ENCODE measurements around the gene SMOC1. TPM values are rescaled to one million over a fixed set of nuclear protein-coding genes. Genes with fewer than 3 reads are reported as not detected.

Gene SMOC1
- total RNA-seq, 1 experiment from 2014 or later: 0.14 TPM

DNA sequence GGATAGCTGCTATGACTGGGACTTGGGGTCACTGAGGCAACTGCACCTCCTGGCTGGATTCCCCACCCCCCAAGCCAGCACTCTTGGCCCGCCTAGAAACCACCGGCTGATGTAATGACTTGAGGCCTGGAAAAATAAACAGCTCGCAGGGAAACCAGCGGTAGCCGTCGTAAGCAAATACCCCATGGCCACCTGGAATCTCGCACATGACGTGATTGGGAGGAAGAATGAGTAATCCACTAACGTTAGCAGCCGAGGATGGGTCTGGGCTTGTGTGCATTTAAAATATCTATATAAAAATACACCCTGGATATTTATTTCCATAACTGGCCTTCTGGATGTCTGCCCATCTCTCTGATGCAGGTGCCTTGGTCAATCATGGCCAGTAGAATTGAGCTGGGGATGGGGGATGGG is 120.1 kb downstream of the SMOC1 start:
- POLR2A ChIA-PET: no interaction called here
- Histone ChIP-seq H3K36me3 (ENCODE audit: control insufficient read depth, insufficient read depth, low read length) (no peaks in the 10 kb centered on the region), H3K4me1 (0 out of 2 replicates have a peak, but pooled peaks cover 6% of the 10 kb centered on the region), H3K27me3 (replicated peaks; ENCODE audit: control insufficient read depth, insufficient read depth, low read length) (no peaks in the 10 kb centered on the region), H3K4me3 (ENCODE audit: low read depth, low read length) (no peak overlapping the region), H3K9me3 (no peaks in the 10 kb centered on the region)
- DNase-seq: no peak
- BruUV-seq (replicated peaks): no TSS peak
- TF ChIP-seq, protein P1, sequence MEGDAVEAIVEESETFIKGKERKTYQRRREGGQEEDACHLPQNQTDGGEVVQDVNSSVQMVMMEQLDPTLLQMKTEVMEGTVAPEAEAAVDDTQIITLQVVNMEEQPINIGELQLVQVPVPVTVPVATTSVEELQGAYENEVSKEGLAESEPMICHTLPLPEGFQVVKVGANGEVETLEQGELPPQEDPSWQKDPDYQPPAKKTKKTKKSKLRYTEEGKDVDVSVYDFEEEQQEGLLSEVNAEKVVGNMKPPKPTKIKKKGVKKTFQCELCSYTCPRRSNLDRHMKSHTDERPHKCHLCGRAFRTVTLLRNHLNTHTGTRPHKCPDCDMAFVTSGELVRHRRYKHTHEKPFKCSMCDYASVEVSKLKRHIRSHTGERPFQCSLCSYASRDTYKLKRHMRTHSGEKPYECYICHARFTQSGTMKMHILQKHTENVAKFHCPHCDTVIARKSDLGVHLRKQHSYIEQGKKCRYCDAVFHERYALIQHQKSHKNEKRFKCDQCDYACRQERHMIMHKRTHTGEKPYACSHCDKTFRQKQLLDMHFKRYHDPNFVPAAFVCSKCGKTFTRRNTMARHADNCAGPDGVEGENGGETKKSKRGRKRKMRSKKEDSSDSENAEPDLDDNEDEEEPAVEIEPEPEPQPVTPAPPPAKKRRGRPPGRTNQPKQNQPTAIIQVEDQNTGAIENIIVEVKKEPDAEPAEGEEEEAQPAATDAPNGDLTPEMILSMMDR (IDR thresholded peaks at IDR 0.05; ENCODE audit: insufficient read depth in 1 of 2, low read depth in 1 of 2, low read length in 1 of 2, severe bottlenecking in 1 of 2, unreplicated experiment in 1 of 2): no peak
- H3K27ac Mint-ChIP-seq (ENCODE audit: unreplicated experiment): no peak overlapping the region
- no peaks in the 10 kb centered on the region for H3K9me3 Mint-ChIP-seq (ENCODE audit: unreplicated experiment)
- no peak overlapping the region for H3K4me3 Mint-ChIP-seq (ENCODE audit: unreplicated experiment)
- intact Hi-C loops (cut with micrococcal nuclease; ENCODE audit: unreplicated experiment): no loop called here
- CTCF ChIA-PET: no interaction called here
- H3K36me3 Mint-ChIP-seq (ENCODE audit: insufficient read depth, unreplicated experiment): no peaks in the 10 kb centered on the region
- no peaks in the 10 kb centered on the region for H3K27me3 Mint-ChIP-seq (ENCODE audit: insufficient read depth, unreplicated experiment)
- peaks cover 8% of the 10 kb centered on the region for H3K4me1 Mint-ChIP-seq (ENCODE audit: low read depth, unreplicated experiment)

DNA sequence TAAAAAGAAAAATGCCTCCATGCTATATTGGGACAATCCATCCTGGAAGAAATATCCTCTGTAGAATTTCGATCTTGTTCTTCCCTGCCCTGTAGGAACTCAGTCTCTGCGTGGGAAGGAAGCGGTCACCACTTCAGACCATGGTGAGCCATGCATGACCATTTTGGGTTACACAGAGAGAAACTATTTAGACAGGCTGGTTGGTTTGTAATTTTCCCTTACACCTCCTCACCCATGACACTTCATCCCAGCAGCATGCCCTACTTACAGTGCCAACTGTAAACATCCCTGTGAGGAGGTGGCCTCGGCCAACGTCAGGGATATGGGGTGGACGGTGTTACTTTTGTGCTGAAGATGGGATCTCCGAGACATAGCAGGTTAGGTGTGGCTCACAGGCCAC is 121.4 kb downstream of the SMOC1 start:
- Mint-ChIP-seq H3K36me3 (ENCODE audit: insufficient read depth, unreplicated experiment) (no peaks in the 10 kb centered on the region), H3K27me3 (ENCODE audit: insufficient read depth, unreplicated experiment) (no peaks in the 10 kb centered on the region), H3K4me3 (ENCODE audit: unreplicated experiment) (no peak overlapping the region), H3K27ac (ENCODE audit: unreplicated experiment) (no peak overlapping the region), H3K4me1 (ENCODE audit: low read depth, unreplicated experiment) (peaks cover 20% of the 10 kb centered on the region), H3K9me3 (ENCODE audit: unreplicated experiment) (no peaks in the 10 kb centered on the region)
- Histone ChIP-seq H3K36me3 (ENCODE audit: control insufficient read depth, insufficient read depth, low read length) (no peaks in the 10 kb centered on the region), H3K4me3 (ENCODE audit: low read depth, low read length) (no peak overlapping the region), H3K4me1 (peaks cover 16% of the 10 kb centered on the region), H3K9me3 (no peaks in the 10 kb centered on the region), H3K27me3 (replicated peaks; ENCODE audit: control insufficient read depth, insufficient read depth, low read length) (no peaks in the 10 kb centered on the region)
- CTCF ChIA-PET: no interaction called here
- intact Hi-C loops (cut with micrococcal nuclease; ENCODE audit: unreplicated experiment): no loop called here
- DNase-seq: no peak
- BruUV-seq (replicated peaks): no TSS peak
- TF ChIP-seq, protein P1 (IDR thresholded peaks at IDR 0.05; ENCODE audit: insufficient read depth in 1 of 2, low read depth in 1 of 2, low read length in 1 of 2, severe bottlenecking in 1 of 2, unreplicated experiment in 1 of 2): no peak
- POLR2A ChIA-PET: no interaction called here

DNA sequence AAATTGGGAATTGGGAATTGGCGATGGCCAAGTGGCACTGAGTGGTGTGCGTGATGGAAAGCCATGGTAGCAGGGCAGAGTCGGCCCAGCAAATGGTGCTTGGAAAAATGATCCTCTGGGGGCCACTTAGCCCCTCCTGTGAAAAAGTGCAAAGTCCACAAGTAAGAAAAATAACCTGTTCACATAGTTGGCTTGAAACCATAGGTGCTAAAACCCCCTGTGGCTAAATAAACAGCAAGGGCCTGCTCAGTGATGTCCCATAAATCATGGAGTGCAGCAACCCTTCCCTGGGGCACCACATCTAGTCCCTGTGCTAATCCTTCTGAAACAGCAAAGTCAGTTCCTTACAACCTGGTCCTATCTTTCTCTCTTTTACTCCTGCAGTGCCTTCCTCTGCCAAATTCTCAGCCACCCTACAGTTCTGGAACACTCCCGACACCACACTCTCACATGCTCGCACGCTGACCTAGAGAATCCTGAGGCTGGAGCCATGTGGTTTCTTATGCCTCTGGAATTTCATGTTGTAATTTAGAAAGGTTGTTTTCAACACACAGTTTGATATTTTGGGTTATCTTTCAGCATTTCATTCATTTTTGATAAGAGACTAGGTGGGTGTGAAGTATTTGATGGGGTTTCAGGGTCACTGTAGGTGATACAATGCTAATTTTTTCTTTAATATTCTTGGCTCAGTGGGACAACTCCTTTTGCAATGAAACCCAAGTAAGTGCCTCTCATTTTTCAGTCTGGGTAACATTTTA is 123.6 kb downstream of the SMOC1 start:
- H3K27ac Mint-ChIP-seq (ENCODE audit: unreplicated experiment): no peak overlapping the region
- H3K9me3 ChIP-seq: no peaks in the 10 kb centered on the region
- no peaks in the 10 kb centered on the region for H3K36me3 ChIP-seq (ENCODE audit: control insufficient read depth, insufficient read depth, low read length)
- no peak overlapping the region for H3K4me3 Mint-ChIP-seq (ENCODE audit: unreplicated experiment)
- intact Hi-C loops (cut with micrococcal nuclease; ENCODE audit: unreplicated experiment): no loop called here
- no peaks in the 10 kb centered on the region for H3K9me3 Mint-ChIP-seq (ENCODE audit: unreplicated experiment)
- BruUV-seq (replicated peaks): no TSS peak
- POLR2A ChIA-PET: no interaction called here
- H3K36me3 Mint-ChIP-seq (ENCODE audit: insufficient read depth, unreplicated experiment): no peaks in the 10 kb centered on the region
- no peak overlapping the region for H3K4me3 ChIP-seq (ENCODE audit: low read depth, low read length)
- TF ChIP-seq, protein P1 (IDR thresholded peaks at IDR 0.05; ENCODE audit: insufficient read depth in 1 of 2, low read depth in 1 of 2, low read length in 1 of 2, severe bottlenecking in 1 of 2, unreplicated experiment in 1 of 2): no peak
- CTCF ChIA-PET: no interaction called here
- peaks cover 24% of the 10 kb centered on the region for H3K4me1 Mint-ChIP-seq (ENCODE audit: low read depth, unreplicated experiment)
- H3K4me1 ChIP-seq: peaks cover 23% of the 10 kb centered on the region
- no peaks in the 10 kb centered on the region for H3K27me3 ChIP-seq (replicated peaks; ENCODE audit: control insufficient read depth, insufficient read depth, low read length)
- DNase-seq: peak in 1 of 2 experiments; percentile 45
- H3K27me3 Mint-ChIP-seq (ENCODE audit: insufficient read depth, unreplicated experiment): no peaks in the 10 kb centered on the region

All from Caco-2 (cell line).